ENCODE results near the gene MICAL3.

MICAL3 gene

GRCh38 chr22:17978027-17978426, 46.3 kb downstream of the MICAL3 start:
- Histone ChIP-seq H3K9ac (ENCODE audit: low read length) (no peak overlapping the region), H3K9me2 (replicated peaks; ENCODE audit: insufficient read depth, low read length) (no peaks in the 10 kb centered on the region), H3K4me1 (ENCODE audit: low read length) (no peaks in the 10 kb centered on the region), H4K20me1 (ENCODE audit: insufficient read depth, low read length) (no peaks in the 10 kb centered on the region), H3F3A (ENCODE audit: insufficient read depth, low read length) (no peaks in the 10 kb centered on the region), H3K4me3 (ENCODE audit: low read length) (no peak overlapping the region), H3K27me3 (replicated peaks; ENCODE audit: insufficient read depth, low read length) (no peaks in the 10 kb centered on the region), H3K4me2 (ENCODE audit: low read depth, low read length) (no peak overlapping the region), H3K27ac (ENCODE audit: low read length) (no peak overlapping the region), H3K79me2 (ENCODE audit: low read length) (peaks cover 83% of the 10 kb centered on the region), H2AFZ (ENCODE audit: low read length) (no peak overlapping the region), H3K36me3 (replicated peaks; ENCODE audit: insufficient read depth, low read length) (no peaks in the 10 kb centered on the region), H3K9me3 (replicated peaks; ENCODE audit: insufficient read depth, low read length) (no peaks in the 10 kb centered on the region)
- TF ChIP-seq EZH2 (optimal IDR thresholded peaks at IDR 0.05; ENCODE audit: low read depth, low read length) (no peak), EZH2phosphoT487 (IDR thresholded peaks at IDR 0.05; ENCODE audit: low read length) (no peak), CTCF (IDR thresholded peaks at IDR 0.05; ENCODE audit: low read length) (no peak)
- no peak for DNase-seq

GRCh38 chr22:17977371-17977770, 47.0 kb downstream of the MICAL3 start:
- Histone ChIP-seq H3K27me3 (replicated peaks; ENCODE audit: insufficient read depth, low read length) (no peaks in the 10 kb centered on the region), H3K27ac (ENCODE audit: low read length) (no peak overlapping the region), H3K79me2 (ENCODE audit: low read length) (peaks cover 84% of the 10 kb centered on the region), H2AFZ (ENCODE audit: low read length) (no peak overlapping the region), H3K36me3 (replicated peaks; ENCODE audit: insufficient read depth, low read length) (no peaks in the 10 kb centered on the region), H3F3A (ENCODE audit: insufficient read depth, low read length) (no peaks in the 10 kb centered on the region), H3K4me2 (ENCODE audit: low read depth, low read length) (no peak overlapping the region), H3K4me1 (ENCODE audit: low read length) (no peaks in the 10 kb centered on the region), H4K20me1 (ENCODE audit: insufficient read depth, low read length) (no peaks in the 10 kb centered on the region), H3K4me3 (ENCODE audit: low read length) (no peak overlapping the region), H3K9me3 (replicated peaks; ENCODE audit: insufficient read depth, low read length) (no peaks in the 10 kb centered on the region), H3K9ac (ENCODE audit: low read length) (no peak overlapping the region), H3K9me2 (replicated peaks; ENCODE audit: insufficient read depth, low read length) (no peaks in the 10 kb centered on the region)
- DNase-seq = no peak
- no peak for TF ChIP-seq EZH2phosphoT487 (IDR thresholded peaks at IDR 0.05; ENCODE audit: low read length)

GRCh38 chr22:17976121-17976520, 48.2 kb downstream of the MICAL3 start:
- no peaks in the 10 kb centered on the region for H4K20me1 ChIP-seq (ENCODE audit: insufficient read depth, low read length)
- H3K4me1 ChIP-seq (ENCODE audit: low read length) = no peaks in the 10 kb centered on the region
- no peak for DNase-seq
- H2AFZ ChIP-seq (ENCODE audit: low read length) = no peak overlapping the region
- H3K36me3 ChIP-seq (replicated peaks; ENCODE audit: insufficient read depth, low read length) = no peaks in the 10 kb centered on the region
- TF ChIP-seq CTCF (IDR thresholded peaks at IDR 0.05; ENCODE audit: low read length) (no peak), EZH2phosphoT487 (IDR thresholded peaks at IDR 0.05; ENCODE audit: low read length) (no peak), EZH2 (optimal IDR thresholded peaks at IDR 0.05; ENCODE audit: low read depth, low read length) (no peak)
- H3F3A ChIP-seq (ENCODE audit: insufficient read depth, low read length) = no peaks in the 10 kb centered on the region
- H3K27ac ChIP-seq (ENCODE audit: low read length) = no peak overlapping the region
- H3K4me3 ChIP-seq (ENCODE audit: low read length) = no peak overlapping the region
- no peak overlapping the region for H3K9ac ChIP-seq (ENCODE audit: low read length)
- peaks cover 84% of the 10 kb centered on the region for H3K79me2 ChIP-seq (ENCODE audit: low read length)
- no peaks in the 10 kb centered on the region for H3K9me2 ChIP-seq (replicated peaks; ENCODE audit: insufficient read depth, low read length)
- no peak overlapping the region for H3K4me2 ChIP-seq (ENCODE audit: low read depth, low read length)
- H3K27me3 ChIP-seq (replicated peaks; ENCODE audit: insufficient read depth, low read length) = no peaks in the 10 kb centered on the region
- no peaks in the 10 kb centered on the region for H3K9me3 ChIP-seq (replicated peaks; ENCODE audit: insufficient read depth, low read length)

GRCh38 chr22:17974703-17975372, 49.5 kb downstream of the MICAL3 start:
- no peak for DNase-seq

More at GRCh38 chr22:17974703-17975372, 49.5 kb downstream of the MICAL3 start:
- no peak overlapping the region for H3K4me3 ChIP-seq (ENCODE audit: low read length)
- H2AFZ ChIP-seq (ENCODE audit: low read length) = no peak overlapping the region
- no peaks in the 10 kb centered on the region for H3F3A ChIP-seq (ENCODE audit: insufficient read depth, low read length)
- TF ChIP-seq CTCF (IDR thresholded peaks at IDR 0.05; ENCODE audit: low read length) (no peak), EZH2 (optimal IDR thresholded peaks at IDR 0.05; ENCODE audit: low read depth, low read length) (no peak), EZH2phosphoT487 (IDR thresholded peaks at IDR 0.05; ENCODE audit: low read length) (no peak)
- no peaks in the 10 kb centered on the region for H3K27me3 ChIP-seq (replicated peaks; ENCODE audit: insufficient read depth, low read length)
- no peaks in the 10 kb centered on the region for H4K20me1 ChIP-seq (ENCODE audit: insufficient read depth, low read length)
- H3K36me3 ChIP-seq (replicated peaks; ENCODE audit: insufficient read depth, low read length) = no peaks in the 10 kb centered on the region
- no peak overlapping the region for H3K4me2 ChIP-seq (ENCODE audit: low read depth, low read length)
- H3K9me2 ChIP-seq (replicated peaks; ENCODE audit: insufficient read depth, low read length) = no peaks in the 10 kb centered on the region
- no peaks in the 10 kb centered on the region for H3K4me1 ChIP-seq (ENCODE audit: low read length)
- H3K9me3 ChIP-seq (replicated peaks; ENCODE audit: insufficient read depth, low read length) = no peaks in the 10 kb centered on the region
- no peak overlapping the region for H3K27ac ChIP-seq (ENCODE audit: low read length)
- no peak overlapping the region for H3K9ac ChIP-seq (ENCODE audit: low read length)
- H3K79me2 ChIP-seq (ENCODE audit: low read length) = peaks cover 79% of the 10 kb centered on the region

Data from MM.1S (cell line).